GM19324 (cell line): ENCODE results near the gene TMEM158.

Experiments used
- ATAC-seq: cut with Tn5 transposase; IDR thresholded peaks from one replicate; pipeline ENCODE4 v1.9.1; 2021; ENCODE audit warnings: mild to moderate bottlenecking, moderate library complexity; ENCODE audit not compliant: unreplicated experiment, low FRiP score

Gene TMEM158

DNA sequence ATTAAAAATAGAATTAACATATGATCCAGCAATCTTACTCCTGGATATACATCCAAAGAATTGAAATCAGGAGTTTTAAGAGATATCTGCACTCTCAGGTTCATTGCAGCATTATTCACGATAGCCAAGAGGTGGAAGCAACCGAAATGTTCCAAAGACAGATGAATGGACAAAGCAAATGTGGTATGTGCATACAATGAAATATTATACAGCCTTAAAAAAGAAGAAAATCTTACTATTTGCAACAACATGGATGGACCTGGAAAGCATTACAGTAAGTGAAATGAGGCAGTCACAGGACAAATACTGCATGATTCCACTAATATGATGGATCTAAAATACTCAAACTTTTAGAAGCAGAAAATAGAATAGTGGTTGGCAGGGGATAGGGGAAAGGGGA lies 9.3 kb upstream of the TMEM158 start:
- no peak for ATAC-seq

DNA sequence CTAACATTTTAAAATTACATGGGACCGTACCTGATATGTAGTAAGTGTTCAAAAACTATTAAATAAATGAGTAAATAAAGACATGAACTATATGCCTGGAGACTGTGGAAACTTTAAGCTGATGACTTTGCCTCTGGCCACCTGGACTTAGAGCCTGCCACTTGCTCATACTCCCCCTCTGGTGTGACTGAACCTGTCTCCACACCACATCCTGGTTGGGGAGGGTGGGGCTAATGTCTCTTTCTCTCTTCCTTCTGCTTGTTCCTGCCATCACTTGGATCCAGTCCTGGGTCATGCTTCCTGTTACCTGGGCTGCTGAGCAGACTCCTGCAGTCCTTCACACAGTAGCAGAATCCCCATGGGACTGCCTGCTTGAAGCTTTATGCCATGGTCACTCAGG lies 8.2 kb upstream of the TMEM158 start:
- no peak for ATAC-seq

DNA sequence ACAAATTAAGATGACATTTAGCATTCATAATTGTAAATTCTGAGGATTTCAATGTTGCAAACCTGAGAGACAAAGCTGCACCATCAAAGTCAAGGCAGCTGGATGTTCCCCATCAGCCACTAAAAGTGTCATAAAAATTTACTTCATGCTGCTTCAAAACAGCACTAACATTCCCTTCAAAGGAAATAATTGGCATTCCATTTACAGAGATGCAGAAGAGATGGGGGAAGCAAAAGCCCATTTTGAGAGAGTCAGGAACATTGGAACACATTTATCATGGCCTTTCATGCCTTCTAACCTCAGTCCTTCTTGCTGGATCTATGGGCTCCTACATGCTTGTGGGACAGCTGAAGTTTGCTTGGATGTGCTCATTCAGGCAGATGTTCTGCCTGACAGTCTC lies 6.4 kb upstream of the TMEM158 start:
- no peak for ATAC-seq

DNA sequence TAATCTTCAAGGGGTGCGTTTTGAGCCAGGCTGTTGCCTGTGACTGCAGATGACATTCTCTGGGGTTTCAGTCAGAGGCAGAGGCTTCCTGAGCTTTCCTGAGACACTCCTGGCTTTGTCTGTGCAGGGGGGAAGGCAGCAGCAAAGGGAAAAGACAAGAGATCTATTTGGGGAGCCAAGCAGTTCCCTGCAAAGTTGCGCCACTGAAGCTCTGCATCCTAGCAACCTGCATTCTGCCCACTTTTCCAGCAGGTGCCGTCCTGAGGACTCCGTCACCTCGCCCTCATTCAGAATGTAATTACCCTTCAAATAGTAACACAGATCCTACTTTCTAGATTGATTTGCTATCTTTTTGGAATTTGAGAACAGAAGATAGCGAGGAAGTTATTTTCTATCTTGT lies 1.9 kb upstream of the TMEM158 start:
- ATAC-seq = no peak

DNA sequence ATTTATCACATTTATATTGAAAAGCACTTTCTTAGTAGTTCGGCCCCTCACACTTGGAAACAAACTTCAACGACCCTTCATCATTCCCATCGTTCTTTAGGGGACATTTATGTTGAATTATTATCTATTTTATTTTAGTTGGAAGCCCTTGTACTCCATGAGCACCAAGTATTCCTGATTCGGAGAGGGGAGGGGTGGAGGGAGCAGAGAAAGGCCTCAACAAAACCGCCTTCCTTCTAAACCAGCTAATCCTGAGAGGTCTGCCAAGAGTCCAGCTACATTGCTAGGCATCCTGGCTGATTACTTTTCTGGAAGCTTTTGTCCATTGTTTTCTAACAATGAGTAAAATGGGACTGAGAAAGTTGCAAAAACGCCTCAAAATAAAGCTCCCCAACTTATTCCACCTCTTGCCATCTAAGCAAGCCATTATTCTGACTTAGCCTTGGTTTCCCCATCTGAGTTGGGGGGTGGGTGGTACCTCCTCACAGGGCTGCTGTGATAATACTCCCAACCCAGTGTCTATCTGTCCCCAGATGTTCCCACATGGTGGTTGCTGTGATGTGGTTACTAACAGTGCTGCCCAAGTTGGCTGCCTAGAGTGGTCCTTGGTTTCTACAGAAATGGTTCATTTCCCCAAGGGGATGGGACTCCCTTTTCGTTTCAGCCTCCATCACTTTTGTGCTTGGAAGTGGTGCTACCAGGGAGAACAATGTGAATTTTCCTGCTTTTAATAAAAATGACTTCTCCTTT lies 1.2 kb upstream of the TMEM158 start:
- no peak for ATAC-seq

DNA sequence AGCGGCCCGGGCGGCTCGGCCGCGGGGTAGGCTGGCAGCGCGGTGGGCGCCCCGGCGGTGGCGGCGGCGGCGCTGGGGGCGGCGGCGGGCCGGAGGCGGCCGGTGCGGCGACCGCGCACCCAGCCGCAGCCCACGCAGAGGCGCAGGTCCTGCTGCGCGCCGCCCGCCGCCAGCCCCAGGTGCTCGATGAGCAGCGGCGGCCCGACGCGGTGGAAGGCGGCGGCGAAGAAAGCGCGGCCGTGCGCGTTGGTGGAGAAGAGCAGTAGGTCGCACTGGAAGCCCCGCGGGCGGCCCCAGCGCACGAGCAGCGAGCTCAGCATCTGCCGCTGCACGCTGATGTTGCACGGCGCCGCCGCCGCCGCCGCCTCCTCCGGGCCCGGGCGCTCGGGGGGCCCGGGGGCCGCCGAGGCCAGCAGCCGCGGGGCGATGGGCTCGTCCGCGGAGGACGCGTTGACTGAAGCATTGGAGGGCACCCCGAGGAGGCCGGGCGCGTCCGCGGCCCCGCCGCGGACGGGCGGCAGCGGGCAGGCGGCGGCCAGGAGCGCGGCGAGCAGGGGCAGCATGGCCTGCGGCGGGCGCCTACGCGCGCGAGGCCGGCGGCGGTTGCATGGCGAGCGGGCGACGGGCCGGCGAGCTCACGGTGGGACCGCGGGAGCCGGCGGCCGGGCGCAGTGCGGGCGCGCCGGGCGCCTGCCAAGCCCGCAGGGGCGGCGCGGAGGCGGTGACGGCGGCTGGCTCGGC lies 452 bp downstream of the TMEM158 start:
- peak; percentile 32 for ATAC-seq

DNA sequence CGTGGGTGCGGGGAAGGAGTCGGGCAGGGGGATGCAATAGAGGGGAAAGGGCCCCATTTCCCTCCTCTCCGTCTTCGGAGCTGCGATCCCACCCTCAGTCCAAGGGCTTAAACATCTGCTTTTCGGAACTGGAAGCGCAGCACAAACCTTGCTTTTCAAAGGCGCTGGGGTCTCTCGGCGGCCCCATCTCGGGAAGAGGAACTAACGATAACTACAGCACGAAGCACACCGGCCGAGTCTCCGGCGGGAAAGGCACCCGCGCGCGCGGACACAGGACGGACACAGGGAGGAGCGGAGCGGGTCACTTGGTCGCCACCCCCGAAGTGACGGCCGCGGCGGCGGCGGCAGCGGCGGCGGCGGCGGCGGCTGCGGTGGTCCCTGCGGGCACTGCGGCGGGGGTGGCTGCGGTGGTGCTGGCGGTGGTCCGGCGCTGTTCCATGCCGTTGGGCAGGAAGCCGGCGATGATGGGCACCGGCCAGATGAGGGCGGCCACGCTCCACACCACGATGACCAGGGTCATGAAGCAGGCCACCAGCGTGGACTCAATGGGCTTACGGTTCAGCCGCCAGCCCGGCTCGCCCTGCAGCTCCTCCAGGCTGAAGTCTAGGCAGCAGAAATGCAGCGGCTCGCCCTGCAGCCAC lies 1.1 kb downstream of the TMEM158 start:
- peak; percentile 17 for ATAC-seq

DNA sequence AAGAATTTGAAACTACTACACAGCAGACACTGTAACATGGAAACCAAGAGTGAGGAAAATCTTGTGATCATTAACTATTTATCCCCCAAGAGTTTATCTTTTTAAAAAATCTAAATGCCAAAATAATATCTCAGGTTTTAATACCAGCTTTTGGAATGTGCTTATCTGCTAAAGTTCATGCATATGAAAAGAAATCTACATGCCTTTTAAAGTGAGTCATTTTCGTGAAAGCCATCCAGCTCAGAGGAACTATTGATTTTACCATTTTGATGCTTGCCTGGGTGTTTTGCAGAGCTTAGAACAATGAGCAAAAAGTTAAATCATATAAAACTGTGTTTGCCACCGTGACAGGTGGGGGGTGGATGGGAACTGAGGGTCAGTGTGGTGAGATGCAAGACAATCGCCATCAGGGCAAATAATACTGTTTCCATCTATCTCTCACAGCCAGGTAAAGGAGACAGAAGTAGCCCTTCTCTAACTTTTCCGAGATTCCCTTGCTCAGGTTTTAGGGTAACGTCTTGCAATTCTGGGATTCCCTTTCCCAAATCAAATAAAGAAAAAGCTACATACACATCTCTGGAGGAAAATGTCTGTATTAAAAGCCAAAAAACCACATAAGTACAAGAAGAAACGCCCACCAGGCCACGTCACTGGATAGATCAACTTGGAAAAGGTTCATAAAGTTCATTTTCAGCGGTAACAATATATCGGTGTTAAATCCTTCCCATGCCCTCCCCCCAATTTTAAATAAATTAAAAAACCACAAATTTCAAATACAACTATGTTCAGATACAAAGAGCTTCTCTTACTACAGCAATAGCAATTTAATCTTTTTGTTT lies 2.0 kb downstream of the TMEM158 start:
- no peak for ATAC-seq

DNA sequence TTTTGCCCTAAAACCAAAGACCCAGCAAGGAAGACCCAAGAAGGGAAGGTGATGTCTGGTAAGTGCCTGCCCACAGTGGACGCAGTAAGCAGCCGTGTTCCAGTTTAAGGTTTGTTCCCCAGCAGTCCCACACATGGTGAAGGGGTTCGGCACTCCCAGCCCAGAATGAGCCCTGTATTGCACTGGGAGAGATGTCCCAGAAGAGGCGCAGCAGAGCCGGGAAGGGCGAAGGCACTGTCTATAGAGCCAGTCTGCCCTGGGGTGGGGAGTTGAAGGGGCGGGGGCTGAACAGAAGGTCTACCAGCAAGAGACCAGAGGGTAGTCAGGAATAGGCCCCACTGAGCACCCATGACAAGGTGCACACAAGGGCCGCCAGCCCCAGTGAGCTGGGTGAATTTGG lies 6.4 kb downstream of the TMEM158 start:
- no peak for ATAC-seq

DNA sequence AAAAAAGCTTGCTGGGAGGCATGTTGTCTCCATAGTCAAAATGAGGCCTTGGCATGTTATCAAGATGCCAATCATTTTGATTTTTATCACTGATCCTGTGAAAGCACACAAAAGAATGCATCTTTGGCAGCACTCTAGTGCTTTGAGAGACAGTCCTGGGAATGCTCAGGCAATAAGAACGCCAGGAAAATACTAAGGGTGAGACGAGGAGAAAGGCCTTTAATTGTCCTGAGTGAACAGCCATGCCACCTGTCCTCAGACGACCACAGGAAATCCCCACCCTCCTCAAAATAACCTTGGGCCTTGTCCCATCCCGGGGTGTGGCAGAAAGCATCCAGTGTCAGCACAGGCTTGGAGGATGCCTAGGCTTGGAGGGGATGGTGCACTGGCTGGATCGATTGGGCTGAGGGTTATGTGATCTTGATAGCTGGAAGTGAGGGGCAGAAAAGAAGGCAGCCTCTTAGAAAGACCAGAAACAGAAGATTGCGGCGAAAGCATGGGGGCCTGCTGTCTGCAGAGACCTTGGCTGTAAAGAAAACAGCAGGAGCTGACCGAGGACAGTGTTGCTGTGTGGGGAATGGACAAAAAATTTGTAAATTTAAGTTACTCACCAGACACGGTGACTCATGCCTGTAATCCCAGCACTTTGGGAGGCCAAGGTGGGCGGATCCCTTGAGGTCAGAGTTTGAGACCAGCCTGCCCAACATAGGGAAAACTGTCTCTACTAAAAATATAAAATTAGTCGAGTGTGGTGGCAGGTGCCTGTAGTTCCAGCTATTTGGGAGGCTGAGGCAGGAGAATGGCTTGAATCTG lies 7.3 kb downstream of the TMEM158 start:
- ATAC-seq = no peak

DNA sequence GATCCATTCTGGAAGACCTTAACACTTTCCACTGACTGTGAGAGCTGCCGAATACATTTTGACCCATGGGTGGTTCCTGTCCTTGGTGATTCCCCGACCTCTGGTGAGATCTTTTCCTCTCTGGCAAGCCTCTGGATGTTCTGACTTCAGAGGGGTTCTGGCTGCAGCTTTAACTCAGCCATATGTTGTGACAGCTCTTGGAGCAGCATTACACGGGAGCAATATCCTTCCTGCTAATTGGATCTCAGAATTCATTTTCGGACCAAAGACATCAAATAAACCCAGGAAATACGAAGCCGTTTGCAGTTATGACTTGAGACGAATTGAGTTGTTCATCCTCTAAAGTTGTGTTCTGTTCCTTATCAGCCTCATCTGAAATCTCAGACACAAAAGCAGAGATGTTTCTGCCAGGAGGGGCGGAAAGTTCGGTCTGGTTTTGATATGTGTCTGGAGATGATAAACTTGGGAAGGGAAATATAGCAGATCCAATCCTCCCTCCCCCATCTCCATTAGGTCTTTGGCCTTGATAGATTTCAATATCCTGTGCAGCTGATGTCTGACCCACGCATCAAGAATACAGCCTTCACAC lies 10.0 kb downstream of the TMEM158 start:
- ATAC-seq = no peak

DNA sequence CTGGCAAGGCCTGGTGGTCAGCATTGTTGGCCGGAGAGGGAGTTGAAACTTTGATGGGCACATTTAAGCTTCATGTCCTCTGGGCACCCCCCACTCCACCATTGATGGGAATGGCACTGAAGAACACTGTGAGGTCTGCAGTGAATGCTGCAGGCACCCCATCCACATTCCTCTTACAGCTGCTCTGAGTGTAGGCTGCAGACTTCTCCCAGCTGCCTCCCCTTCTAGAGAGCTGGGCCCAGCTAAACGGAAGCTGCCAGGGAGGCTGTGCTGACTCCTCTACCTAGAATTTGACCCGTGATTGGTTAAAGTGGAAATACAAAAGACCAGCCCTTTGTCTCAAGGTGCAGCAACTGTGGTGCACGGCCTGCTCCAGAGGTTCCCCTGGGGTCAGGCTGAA lies 10.6 kb downstream of the TMEM158 start:
- ATAC-seq = no peak

DNA sequence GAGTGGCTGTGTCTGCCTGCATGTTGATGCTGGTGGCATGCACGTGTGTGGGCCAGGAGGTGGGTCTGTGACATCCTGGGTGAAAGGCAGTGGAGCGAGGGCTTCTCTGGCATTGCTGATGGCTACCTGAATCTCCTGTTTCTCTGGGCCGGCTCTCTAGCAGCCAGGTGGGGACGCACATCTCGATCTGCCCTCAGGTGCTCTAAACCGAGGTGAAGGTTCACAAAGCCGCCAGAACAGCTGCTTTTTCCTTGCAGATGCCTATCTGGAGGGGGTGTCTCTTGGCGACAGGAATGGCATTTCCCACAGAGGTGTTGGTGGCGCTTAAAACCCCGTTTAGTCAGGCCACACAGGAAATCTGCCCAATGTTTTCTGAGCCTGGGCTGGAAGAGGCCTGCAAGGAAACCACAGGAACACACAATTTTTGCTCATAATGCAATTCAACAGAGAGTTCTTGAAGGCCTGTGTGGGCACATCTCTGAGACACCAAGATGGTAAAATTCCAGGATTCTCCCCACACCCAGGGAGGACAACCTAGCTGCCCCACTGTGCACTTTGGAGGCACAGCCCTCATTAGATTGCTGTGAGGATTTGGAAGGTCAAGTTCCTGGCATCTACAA lies 11.9 kb downstream of the TMEM158 start:
- ATAC-seq = no peak

DNA sequence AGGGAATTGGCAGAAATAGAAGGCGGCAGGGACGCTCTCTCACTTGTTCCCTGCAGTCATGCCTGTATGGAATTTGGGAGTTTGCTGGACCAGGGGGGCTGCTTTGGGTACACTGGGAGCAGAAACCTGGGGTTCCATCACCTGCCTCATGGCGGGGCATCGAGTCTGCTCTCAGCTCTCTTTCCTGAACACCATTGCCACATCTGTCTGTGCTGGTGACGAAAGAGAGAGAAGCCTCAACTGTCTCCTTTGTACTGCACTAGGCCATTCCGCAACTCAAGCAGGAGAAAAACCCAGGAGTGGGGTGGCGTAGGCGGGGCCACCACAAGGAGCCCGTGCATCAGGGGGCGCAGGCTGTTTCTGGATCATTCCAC lies 14.0 kb downstream of the TMEM158 start:
- no peak for ATAC-seq

DNA sequence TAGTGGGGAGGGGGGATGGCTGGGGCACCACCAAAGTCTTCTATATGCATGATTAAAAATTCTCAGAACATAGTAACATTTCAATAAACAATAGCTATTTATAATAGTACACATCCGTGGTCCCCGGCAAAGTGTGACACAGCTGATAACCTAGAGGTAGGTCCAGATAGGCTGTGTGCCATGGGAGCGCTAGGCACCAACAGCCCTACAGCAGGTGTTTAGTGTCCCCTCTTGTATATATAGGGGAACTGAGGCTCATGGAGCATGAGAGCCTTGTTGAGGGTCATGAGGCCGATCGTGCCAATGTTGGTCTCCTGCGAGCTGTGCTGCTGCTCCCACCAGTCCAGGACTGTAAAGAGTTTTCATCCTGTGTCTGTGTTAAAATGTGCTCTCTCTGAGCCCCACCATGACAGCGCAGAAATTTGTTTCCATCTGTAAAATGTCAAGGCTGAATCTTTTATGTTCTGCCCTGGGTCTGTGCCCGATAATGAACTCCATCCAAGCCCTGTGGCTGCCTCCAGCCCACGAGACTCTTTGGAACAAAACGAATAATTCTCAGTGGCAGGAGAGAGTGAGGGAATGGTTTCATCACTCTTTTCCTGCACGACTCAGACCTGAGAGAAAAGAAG lies 14.5 kb downstream of the TMEM158 start:
- ATAC-seq = no peak

DNA sequence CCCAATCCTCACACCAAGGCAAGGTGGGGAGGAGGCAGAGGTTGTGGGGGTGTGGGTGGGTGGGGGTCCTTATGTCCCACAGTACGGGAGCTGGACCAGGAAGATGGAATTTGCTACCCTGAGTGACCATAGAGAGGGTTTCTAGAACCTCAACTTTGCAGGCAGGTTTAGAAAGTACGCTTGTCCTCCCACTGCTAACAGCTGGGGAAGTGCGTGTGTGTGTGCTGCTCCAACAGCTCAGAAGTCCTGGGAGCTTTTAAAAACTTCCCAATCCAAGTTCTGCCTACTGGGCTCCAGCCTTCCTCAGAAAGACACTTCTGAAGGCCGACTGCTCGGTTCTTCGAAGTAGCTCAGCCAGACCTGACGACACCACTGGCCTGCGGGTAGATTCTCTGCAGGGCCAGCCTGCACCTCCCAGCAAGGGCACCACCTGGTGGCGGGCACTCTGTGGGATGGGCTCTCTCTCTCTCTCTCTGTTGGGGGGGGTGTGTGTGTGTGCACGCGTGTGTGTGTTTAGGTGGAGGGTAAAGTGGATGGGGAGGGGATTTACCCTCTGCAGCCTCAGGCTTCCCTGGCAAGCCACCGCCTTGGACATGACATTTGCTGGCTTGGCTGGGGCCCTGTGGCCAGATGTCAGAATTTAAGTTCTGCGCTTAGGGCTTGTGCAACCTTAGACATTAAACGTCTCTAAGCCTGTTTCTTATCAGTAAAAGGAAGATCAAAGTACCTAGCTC lies 15.6 kb downstream of the TMEM158 start:
- ATAC-seq = no peak

DNA sequence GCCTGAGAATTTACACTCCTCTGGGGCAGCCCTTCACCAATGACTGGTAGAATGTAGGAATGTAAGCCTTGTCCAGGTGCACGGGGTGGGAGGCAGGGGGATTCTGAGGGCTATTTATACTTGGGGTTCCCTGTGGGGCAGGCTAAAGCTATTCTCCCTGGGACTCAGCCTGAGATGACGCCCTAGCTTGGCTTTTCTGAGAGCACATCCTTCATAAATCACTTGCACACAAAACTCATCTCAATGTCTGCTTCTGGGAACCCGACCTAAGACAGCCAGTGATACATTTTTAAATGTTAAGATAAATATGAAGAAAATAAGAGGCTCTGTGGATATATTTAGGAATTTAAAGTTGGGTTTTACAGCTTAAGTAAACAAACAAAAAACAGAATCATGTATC lies 16.6 kb downstream of the TMEM158 start:
- ATAC-seq = no peak

DNA sequence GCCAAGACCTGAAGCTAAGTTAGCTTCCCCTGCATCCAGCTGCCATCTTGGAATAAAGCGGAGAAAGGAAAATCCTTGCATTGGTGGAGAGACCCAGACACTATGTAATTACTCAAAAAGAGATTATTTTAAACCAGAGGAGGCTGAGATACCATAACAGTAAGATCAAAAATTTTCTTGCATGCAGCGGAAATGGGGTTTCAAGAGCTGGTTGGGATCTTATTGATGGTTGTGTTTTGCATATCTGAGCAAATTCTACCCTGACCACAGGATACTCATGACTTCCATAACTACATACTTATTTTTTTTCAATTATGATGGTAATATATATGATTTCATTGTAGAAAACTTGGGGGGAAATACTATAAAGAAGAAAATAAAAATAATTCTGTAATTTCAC lies 17.5 kb downstream of the TMEM158 start:
- no peak for ATAC-seq
